ENCODE data around the gene CBX5. TPM values are rescaled to one million over a fixed set of nuclear protein-coding genes. Genes with fewer than 3 reads are reported as not detected.

CBX5 gene
- total and polyA plus RNA-seq, 9 of the 15 experiments (the other 6 are each of a cell fraction or from before 2014, with no cell fraction given): 32.6 to 102 (median 59.2) TPM

DNA sequence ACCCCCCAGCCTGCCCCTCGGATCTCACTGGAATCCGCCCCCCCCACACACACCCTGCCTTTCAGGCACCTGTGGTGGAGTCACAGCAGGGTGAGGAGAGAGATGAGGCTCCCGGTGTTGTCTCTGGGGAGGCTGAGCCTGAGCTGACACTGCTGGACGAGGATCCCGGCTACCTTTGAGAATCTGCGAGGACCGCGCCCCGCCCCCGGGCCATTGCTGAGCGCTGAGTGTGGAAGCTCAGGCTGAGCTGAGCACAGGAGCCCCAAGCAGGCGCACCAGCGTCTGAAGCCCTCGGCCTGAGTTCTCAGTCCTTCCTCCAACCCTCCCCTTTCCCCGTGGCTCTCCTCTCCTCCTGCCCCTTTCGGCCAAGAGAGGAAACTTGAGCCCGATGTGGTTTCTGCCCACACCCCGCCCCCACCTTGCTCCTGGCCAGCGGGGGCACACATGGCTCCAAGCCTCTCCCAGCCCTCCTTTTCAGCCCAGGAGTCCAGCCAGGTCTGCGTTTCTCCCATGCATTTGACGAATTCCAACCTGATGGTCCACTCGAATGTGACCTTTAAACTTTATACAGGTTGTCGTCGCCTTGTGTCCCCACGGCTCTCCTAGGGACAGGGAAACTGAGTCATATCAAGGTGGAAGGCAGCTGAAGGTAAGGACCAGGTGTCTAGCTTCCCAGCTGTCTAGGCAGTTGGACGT is 21.0 kb upstream of the CBX5 start, which contains the start of gene NFE2 (continued):
- TF ChIP-seq HNRNPLL (IDR thresholded peaks at IDR 0.05; ENCODE audit: low read depth, low read length, poor library complexity, severe bottlenecking) (peak; percentile 53), SP2 (IDR thresholded peaks at IDR 0.05; ENCODE audit: extremely low read depth, low read depth, low read length, poor library complexity, severe bottlenecking) (no peak), ZKSCAN8 (CRISPR knock-in tag; IDR thresholded peaks at IDR 0.05) (no peak), TCF3 (CRISPR knock-in tag; IDR thresholded peaks at IDR 0.05) (peak; percentile 59; the same call in 1 of the 2 replicates), ZNF507 (tag; conservative IDR thresholded peaks at IDR 0.05) (no peak), IFI16 (CRISPR knock-in tag; IDR thresholded peaks at IDR 0.05) (no peak), KLF6 (CRISPR knock-in tag; IDR thresholded peaks at IDR 0.05; ENCODE audit: borderline replicate concordance) (no peak), SMAD3 (CRISPR knock-in tag; conservative IDR thresholded peaks at IDR 0.05) (no peak), GTF2E2 (tag; IDR thresholded peaks at IDR 0.05) (no peak), CCAR2 (IDR thresholded peaks at IDR 0.05; ENCODE audit: low read depth, low read length) (no peak), ZNF12 (CRISPR knock-in tag; IDR thresholded peaks at IDR 0.05) (peak; percentile 70; the same call in 1 of the 2 replicates), HCFC1 (IDR thresholded peaks at IDR 0.05; ENCODE audit: low read depth, low read length) (peak; percentile 8; the same call in 1 of the 2 replicates), ZNF232 (CRISPR knock-in tag; IDR thresholded peaks at IDR 0.05) (no peak), HDAC1 (IDR thresholded peaks at IDR 0.05) (peak in 1 of 2 experiments; percentile 64; a peak in 1 of 4 replicates)
- TF ChIP-seq, protein P1, sequence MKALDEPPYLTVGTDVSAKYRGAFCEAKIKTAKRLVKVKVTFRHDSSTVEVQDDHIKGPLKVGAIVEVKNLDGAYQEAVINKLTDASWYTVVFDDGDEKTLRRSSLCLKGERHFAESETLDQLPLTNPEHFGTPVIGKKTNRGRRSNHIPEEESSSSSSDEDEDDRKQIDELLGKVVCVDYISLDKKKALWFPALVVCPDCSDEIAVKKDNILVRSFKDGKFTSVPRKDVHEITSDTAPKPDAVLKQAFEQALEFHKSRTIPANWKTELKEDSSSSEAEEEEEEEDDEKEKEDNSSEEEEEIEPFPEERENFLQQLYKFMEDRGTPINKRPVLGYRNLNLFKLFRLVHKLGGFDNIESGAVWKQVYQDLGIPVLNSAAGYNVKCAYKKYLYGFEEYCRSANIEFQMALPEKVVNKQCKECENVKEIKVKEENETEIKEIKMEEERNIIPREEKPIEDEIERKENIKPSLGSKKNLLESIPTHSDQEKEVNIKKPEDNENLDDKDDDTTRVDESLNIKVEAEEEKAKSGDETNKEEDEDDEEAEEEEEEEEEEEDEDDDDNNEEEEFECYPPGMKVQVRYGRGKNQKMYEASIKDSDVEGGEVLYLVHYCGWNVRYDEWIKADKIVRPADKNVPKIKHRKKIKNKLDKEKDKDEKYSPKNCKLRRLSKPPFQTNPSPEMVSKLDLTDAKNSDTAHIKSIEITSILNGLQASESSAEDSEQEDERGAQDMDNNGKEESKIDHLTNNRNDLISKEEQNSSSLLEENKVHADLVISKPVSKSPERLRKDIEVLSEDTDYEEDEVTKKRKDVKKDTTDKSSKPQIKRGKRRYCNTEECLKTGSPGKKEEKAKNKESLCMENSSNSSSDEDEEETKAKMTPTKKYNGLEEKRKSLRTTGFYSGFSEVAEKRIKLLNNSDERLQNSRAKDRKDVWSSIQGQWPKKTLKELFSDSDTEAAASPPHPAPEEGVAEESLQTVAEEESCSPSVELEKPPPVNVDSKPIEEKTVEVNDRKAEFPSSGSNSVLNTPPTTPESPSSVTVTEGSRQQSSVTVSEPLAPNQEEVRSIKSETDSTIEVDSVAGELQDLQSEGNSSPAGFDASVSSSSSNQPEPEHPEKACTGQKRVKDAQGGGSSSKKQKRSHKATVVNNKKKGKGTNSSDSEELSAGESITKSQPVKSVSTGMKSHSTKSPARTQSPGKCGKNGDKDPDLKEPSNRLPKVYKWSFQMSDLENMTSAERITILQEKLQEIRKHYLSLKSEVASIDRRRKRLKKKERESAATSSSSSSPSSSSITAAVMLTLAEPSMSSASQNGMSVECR (CRISPR knock-in tag; IDR thresholded peaks at IDR 0.05): peak; percentile 62
- TF ChIP-seq, protein P2, sequence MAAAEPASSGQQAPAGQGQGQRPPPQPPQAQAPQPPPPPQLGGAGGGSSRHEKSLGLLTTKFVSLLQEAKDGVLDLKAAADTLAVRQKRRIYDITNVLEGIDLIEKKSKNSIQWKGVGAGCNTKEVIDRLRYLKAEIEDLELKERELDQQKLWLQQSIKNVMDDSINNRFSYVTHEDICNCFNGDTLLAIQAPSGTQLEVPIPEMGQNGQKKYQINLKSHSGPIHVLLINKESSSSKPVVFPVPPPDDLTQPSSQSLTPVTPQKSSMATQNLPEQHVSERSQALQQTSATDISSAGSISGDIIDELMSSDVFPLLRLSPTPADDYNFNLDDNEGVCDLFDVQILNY (CRISPR knock-in tag; IDR thresholded peaks at IDR 0.05): no peak
- TF ChIP-seq, protein P3, sequence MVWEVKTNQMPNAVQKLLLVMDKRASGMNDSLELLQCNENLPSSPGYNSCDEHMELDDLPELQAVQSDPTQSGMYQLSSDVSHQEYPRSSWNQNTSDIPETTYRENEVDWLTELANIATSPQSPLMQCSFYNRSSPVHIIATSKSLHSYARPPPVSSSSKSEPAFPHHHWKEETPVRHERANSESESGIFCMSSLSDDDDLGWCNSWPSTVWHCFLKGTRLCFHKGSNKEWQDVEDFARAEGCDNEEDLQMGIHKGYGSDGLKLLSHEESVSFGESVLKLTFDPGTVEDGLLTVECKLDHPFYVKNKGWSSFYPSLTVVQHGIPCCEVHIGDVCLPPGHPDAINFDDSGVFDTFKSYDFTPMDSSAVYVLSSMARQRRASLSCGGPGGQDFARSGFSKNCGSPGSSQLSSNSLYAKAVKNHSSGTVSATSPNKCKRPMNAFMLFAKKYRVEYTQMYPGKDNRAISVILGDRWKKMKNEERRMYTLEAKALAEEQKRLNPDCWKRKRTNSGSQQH (CRISPR knock-in tag; IDR thresholded peaks at IDR 0.05): no peak
- TF ChIP-seq, protein P4, sequence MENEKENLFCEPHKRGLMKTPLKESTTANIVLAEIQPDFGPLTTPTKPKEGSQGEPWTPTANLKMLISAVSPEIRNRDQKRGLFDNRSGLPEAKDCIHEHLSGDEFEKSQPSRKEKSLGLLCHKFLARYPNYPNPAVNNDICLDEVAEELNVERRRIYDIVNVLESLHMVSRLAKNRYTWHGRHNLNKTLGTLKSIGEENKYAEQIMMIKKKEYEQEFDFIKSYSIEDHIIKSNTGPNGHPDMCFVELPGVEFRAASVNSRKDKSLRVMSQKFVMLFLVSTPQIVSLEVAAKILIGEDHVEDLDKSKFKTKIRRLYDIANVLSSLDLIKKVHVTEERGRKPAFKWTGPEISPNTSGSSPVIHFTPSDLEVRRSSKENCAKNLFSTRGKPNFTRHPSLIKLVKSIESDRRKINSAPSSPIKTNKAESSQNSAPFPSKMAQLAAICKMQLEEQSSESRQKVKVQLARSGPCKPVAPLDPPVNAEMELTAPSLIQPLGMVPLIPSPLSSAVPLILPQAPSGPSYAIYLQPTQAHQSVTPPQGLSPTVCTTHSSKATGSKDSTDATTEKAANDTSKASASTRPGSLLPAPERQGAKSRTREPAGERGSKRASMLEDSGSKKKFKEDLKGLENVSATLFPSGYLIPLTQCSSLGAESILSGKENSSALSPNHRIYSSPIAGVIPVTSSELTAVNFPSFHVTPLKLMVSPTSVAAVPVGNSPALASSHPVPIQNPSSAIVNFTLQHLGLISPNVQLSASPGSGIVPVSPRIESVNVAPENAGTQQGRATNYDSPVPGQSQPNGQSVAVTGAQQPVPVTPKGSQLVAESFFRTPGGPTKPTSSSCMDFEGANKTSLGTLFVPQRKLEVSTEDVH (IDR thresholded peaks at IDR 0.05; ENCODE audit: low read depth, partially characterized antibody): no peak
